HFF-Myc (cell line): Measurements from ENCODE around the gene IQSEC1.
"Not testable (repeated sequence)": the region's sequence is repeated elsewhere in the genome, so short reads cannot be mapped to it uniquely, and the experiment has no call there.

Source experiments
- DNase-seq: peaks from one replicate; pipeline ENCODE4 v3.0.0-alpha.2; 2011; ENCODE audit warnings: low read depth; ENCODE audit errors: extremely low read depth
- H3K4me3 ChIP-seq: replicated peaks from 2 replicates; pipeline ENCODE4 v1.5.1; 2011; ENCODE audit warnings: low read depth, mild to moderate bottlenecking, control low read depth, low read length
- TF ChIP-seq, protein P1 (sequence below): IDR thresholded peaks from 2 replicates; pipeline ENCODE4 v1.5.1; 2012; ENCODE audit warnings: mild to moderate bottlenecking, low read depth, low read length, control low read depth; ENCODE audit errors: missing control alignments

The IQSEC1 gene

GRCh38 chr3:12854565-12854964 is 218.7 kb downstream of the IQSEC1 start:
- no peak overlapping the region for H3K4me3 ChIP-seq
- DNase-seq = no peak
- TF ChIP-seq, protein P1, sequence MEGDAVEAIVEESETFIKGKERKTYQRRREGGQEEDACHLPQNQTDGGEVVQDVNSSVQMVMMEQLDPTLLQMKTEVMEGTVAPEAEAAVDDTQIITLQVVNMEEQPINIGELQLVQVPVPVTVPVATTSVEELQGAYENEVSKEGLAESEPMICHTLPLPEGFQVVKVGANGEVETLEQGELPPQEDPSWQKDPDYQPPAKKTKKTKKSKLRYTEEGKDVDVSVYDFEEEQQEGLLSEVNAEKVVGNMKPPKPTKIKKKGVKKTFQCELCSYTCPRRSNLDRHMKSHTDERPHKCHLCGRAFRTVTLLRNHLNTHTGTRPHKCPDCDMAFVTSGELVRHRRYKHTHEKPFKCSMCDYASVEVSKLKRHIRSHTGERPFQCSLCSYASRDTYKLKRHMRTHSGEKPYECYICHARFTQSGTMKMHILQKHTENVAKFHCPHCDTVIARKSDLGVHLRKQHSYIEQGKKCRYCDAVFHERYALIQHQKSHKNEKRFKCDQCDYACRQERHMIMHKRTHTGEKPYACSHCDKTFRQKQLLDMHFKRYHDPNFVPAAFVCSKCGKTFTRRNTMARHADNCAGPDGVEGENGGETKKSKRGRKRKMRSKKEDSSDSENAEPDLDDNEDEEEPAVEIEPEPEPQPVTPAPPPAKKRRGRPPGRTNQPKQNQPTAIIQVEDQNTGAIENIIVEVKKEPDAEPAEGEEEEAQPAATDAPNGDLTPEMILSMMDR = no peak

DNA sequence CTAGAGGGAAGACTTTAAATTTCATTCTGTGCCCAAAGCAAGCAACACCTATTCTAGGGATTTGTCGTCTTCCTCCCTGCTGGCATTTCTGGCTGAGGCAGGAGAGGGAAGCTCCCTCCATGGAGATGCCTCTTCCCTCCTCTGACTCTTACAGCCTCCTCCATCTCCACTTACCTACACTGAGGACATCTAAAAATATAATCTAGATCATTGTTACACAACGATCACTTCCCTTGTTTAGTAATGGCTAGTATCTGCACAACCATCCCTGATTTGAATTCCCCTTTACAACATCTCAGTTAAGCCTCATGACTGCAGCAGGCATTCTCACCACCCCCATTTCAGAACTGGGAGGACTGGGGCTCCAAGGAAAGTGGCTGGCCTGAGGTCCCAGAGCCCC is 219.4 kb downstream of the IQSEC1 start:
- not testable (repeated sequence) for DNase-seq, H3K4me3 ChIP-seq

DNA sequence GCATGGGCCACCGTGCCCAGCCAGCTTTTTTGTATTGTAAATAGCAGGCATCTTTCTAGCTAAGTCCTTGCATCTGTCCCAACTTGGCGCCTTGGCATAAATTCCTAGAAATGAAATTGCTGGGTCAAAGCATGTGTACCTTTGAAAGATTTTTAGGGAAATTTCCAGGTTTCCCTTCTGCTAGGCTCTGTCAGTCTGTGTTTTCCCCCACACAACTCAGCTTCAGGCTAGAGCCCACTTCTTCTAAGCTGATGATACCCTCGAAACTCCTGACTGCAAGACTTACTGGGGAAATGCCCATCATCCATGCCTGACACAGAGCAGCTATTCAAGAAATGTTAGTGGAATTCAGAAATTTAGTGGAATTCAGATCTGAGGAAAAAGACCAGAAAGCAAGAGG is 221.0 kb downstream of the IQSEC1 start:
- TF ChIP-seq, protein P1 = no peak
- DNase-seq = no peak
- no peak overlapping the region for H3K4me3 ChIP-seq
